ENCODE results near the gene GGT1.
"Not testable (repeated sequence)": the region's sequence is repeated elsewhere in the genome, so short reads cannot be mapped to it uniquely, and the experiment has no call there.

GRCh38 chr22:24621244-24621643 is 18.3 kb downstream of the GGT1 start:
- TF ChIP-seq EZH2 (IDR thresholded peaks at IDR 0.05); MAX (IDR thresholded peaks at IDR 0.05); ZBTB33 (IDR thresholded peaks at IDR 0.05; ENCODE audit: extremely low read depth, insufficient replicate concordance, low read length); REST (IDR thresholded peaks at IDR 0.05; ENCODE audit: low read depth); CTCF (IDR thresholded peaks at IDR 0.05 in 2 of 3, conservative IDR thresholded peaks at IDR 0.05 in 1 of 3; ENCODE audit: borderline replicate concordance in 1 of 3, insufficient read depth in 1 of 3, low read depth in 2 of 3, low read length in 2 of 3); ELF1 (IDR thresholded peaks at IDR 0.05; ENCODE audit: borderline replicate concordance, low read depth); YY1 (IDR thresholded peaks at IDR 0.05; ENCODE audit: extremely low read depth, insufficient replicate concordance, low read depth, low read length); POLR2A (IDR thresholded peaks at IDR 0.05; ENCODE audit: borderline replicate concordance, extremely low read depth, insufficient read depth, insufficient read length); CEBPB (IDR thresholded peaks at IDR 0.05; ENCODE audit: low read depth); POLR2AphosphoS5 (IDR thresholded peaks at IDR 0.05; ENCODE audit: low read depth, low read length); JUND (IDR thresholded peaks at IDR 0.05); TCF7L2 (IDR thresholded peaks at IDR 0.05; ENCODE audit: borderline replicate concordance, extremely low read depth, insufficient read depth, insufficient read length); ATF3 (IDR thresholded peaks at IDR 0.05); RAD21 (IDR thresholded peaks at IDR 0.05; ENCODE audit: low read depth): not testable (repeated sequence)
